H1 (cell line): ENCODE measurements around the gene RUVBL1.

Source experiments
- CEBPB ChIP-seq: IDR thresholded peaks from 2 replicates; pipeline ENCODE4 v1.6.1; 2012; ENCODE audit warnings: low read depth, low read length
- MAFK ChIP-seq: IDR thresholded peaks from 2 replicates; pipeline ENCODE4 v1.6.1; 2012; ENCODE audit warnings: low read depth, mild to moderate bottlenecking, improper control_type of control experiment, low read length
- RAD21 ChIP-seq, 2 experiments: IDR thresholded peaks in 1 of 2; conservative IDR thresholded peaks in 1 of 2; 2 replicates each; pipeline ENCODE4 v1.6.1; 2011; ENCODE audit warnings: low read depth in 2 of 2, low read length in 2 of 2, improper control_type of control experiment in 1 of 2, inconsistent platforms in 1 of 2, mild to moderate bottlenecking in 1 of 2, moderate library complexity in 1 of 2
- TAF1 ChIP-seq: IDR thresholded peaks from 2 replicates; pipeline ENCODE4 v1.6.1; 2011; ENCODE audit warnings: mild to moderate bottlenecking, low read depth, low read length
- TEAD4 ChIP-seq: IDR thresholded peaks from 2 replicates; pipeline ENCODE4 v1.6.1; 2012; ENCODE audit warnings: low read depth, low read length, inconsistent platforms, mixed read lengths
- TF ChIP-seq, protein P1 (sequence below), 3 experiments: IDR thresholded peaks; 1 replicate in 2 of 3; 2 replicates in 1 of 3; pipeline versions ENCODE4 v1.5.1 to v1.6.1; 2011; ENCODE audit warnings: low read length in 3 of 3, mild to moderate bottlenecking in 3 of 3, inconsistent platforms in 2 of 3, low read depth in 1 of 3, moderate library complexity in 1 of 3; ENCODE audit not compliant: insufficient read depth in 1 of 3; ENCODE audit errors: control extremely low read depth in 1 of 3

DNA sequence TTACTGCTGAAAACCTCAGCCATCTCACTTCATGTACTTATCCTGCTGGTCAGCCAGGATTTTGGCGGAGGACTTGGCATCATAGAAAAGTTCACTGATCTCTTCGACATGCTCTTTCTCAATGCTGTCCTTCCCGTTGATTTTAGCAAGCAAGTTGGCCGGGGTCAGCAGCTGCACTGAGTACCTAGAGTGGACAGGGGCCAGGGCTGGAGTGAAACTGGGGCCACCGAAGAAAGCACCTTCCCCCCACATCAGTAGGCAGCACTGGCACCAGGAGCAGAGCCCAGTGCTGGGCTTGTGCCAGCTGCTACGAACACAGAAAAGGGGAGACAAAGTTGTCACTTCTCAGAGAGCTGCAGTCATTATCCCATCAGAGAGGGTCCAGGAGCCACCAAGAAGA lies 42.4 kb downstream of the RUVBL1 start:
- TF ChIP-seq MAFK = no peak
- TF ChIP-seq, protein P1, sequence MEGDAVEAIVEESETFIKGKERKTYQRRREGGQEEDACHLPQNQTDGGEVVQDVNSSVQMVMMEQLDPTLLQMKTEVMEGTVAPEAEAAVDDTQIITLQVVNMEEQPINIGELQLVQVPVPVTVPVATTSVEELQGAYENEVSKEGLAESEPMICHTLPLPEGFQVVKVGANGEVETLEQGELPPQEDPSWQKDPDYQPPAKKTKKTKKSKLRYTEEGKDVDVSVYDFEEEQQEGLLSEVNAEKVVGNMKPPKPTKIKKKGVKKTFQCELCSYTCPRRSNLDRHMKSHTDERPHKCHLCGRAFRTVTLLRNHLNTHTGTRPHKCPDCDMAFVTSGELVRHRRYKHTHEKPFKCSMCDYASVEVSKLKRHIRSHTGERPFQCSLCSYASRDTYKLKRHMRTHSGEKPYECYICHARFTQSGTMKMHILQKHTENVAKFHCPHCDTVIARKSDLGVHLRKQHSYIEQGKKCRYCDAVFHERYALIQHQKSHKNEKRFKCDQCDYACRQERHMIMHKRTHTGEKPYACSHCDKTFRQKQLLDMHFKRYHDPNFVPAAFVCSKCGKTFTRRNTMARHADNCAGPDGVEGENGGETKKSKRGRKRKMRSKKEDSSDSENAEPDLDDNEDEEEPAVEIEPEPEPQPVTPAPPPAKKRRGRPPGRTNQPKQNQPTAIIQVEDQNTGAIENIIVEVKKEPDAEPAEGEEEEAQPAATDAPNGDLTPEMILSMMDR (IDR thresholded peaks at IDR 0.05; ENCODE audit: control extremely low read depth in 1 of 3, insufficient read depth in 1 of 3, low read depth in 1 of 3, low read length in 3 of 3) = no peak
- no peak for TF ChIP-seq RAD21 (IDR thresholded peaks at IDR 0.05 in 1 of 2, conservative IDR thresholded peaks at IDR 0.05 in 1 of 2; ENCODE audit: low read depth in 2 of 2, low read length in 2 of 2)
- TF ChIP-seq CEBPB = no peak
- TF ChIP-seq TEAD4 = no peak
- TF ChIP-seq TAF1 = no peak
